T-helper 17 cell (primary cell): ENCODE results near the gene FOXP4. TPM values are rescaled to one million over a fixed set of nuclear protein-coding genes. Genes with fewer than 3 reads are reported as not detected.

Experiments
- ATAC-seq: fragments of 150-1000 bp; cut with Tn5 transposase; 2 replicates; pipeline ENCODE4 v1.10.0; 2021; ENCODE audit warnings: mild to moderate bottlenecking, moderate library complexity
- DNase-seq, 3 donors: peaks; one replicate each; pipeline versions ENCODE4 v3.0.0 to v3.0.0-alpha.2; 2020 to 2021
- H3K9me3 ChIP-seq: one replicate; pipeline ENCODE4 v1.7.0; 2013; ENCODE audit warnings: low read length, mild to moderate bottlenecking; ENCODE audit not compliant: control insufficient read depth, poor library complexity, severe bottlenecking
- H3K27ac Mint-ChIP-seq: one replicate; pipeline ENCODE4 v1.8.0; 2022; ENCODE audit warnings: mild to moderate bottlenecking, moderate library complexity, mixed read lengths
- H3K27me3 Mint-ChIP-seq: one replicate; pipeline ENCODE4 v1.8.0; 2022; ENCODE audit warnings: mixed read lengths
- H3K36me3 Mint-ChIP-seq: one replicate; pipeline ENCODE4 v1.8.0; 2022; ENCODE audit warnings: low read depth, mixed read lengths
- H3K4me1 Mint-ChIP-seq: one replicate; pipeline ENCODE4 v1.8.0; 2022; ENCODE audit warnings: mild to moderate bottlenecking, mixed read lengths
- H3K4me3 Mint-ChIP-seq: one replicate; pipeline ENCODE4 v1.8.0; 2022; ENCODE audit warnings: mild to moderate bottlenecking, moderate library complexity, mixed read lengths
- total RNA-seq, 4 donors: library from RNA in 2 of 4; stranded (reverse) in 2 of 4; gene quantifications; one replicate each; pipeline ENCODE4 v1.2.3 and lab custom pipeline; 2022 to 2026

Gene FOXP4
- total RNA-seq, 2 donors from 2014 or later = 7.5 to 10.6 TPM

GRCh38 chr6:41621367-41621766, 75.2 kb downstream of the FOXP4 start:
- Mint-ChIP-seq H3K4me1 (peaks cover 8% of the 10 kb centered on the region), H3K36me3 (no peaks in the 10 kb centered on the region), H3K4me3 (no peak overlapping the region), H3K27ac (no peak overlapping the region), H3K27me3 (peaks cover 28% of the 10 kb centered on the region)
- H3K9me3 ChIP-seq = no peaks in the 10 kb centered on the region
- ATAC-seq (no peak), DNase-seq (no peak)

- DNase-seq = no peak
- Mint-ChIP-seq H3K4me3 (no peak overlapping the region), H3K27ac (no peak overlapping the region), H3K4me1 (peaks cover 8% of the 10 kb centered on the region), H3K27me3 (peaks cover 28% of the 10 kb centered on the region), H3K36me3 (no peaks in the 10 kb centered on the region)
- no peaks in the 10 kb centered on the region for H3K9me3 ChIP-seq
- ATAC-seq = no peak
Observed at GRCh38 chr6:41621802-41622201, 75.6 kb downstream of the FOXP4 start.

GRCh38 chr6:41622206-41622988, 76.2 kb downstream of the FOXP4 start:
- H3K9me3 ChIP-seq = no peaks in the 10 kb centered on the region
- Mint-ChIP-seq H3K27me3 (peaks cover 30% of the 10 kb centered on the region), H3K36me3 (no peaks in the 10 kb centered on the region), H3K27ac (no peak overlapping the region), H3K4me1 (peaks cover 8% of the 10 kb centered on the region), H3K4me3 (no peak overlapping the region)
- DNase-seq (no peak), ATAC-seq (no peak)

- no peaks in the 10 kb centered on the region for H3K36me3 Mint-ChIP-seq
- no peak overlapping the region for H3K4me3 Mint-ChIP-seq
- H3K27me3 Mint-ChIP-seq = peaks cover 38% of the 10 kb centered on the region
- no peaks in the 10 kb centered on the region for H3K9me3 ChIP-seq
- peaks cover 8% of the 10 kb centered on the region for H3K4me1 Mint-ChIP-seq
- no peak overlapping the region for H3K27ac Mint-ChIP-seq
- DNase-seq (no peak), ATAC-seq (no peak)
Observed at GRCh38 chr6:41623330-41623729, 77.1 kb downstream of the FOXP4 start.

- H3K9me3 ChIP-seq = no peaks in the 10 kb centered on the region
- Mint-ChIP-seq H3K36me3 (no peaks in the 10 kb centered on the region), H3K27ac (no peak overlapping the region), H3K4me1 (peaks cover 5% of the 10 kb centered on the region), H3K27me3 (peaks cover 34% of the 10 kb centered on the region), H3K4me3 (no peak overlapping the region)
- DNase-seq (no peak), ATAC-seq (no peak)
Observed at GRCh38 chr6:41624621-41625380, 78.6 kb downstream of the FOXP4 start.

- Mint-ChIP-seq H3K27ac (no peak overlapping the region), H3K4me3 (no peak overlapping the region), H3K36me3 (no peaks in the 10 kb centered on the region), H3K27me3 (peaks cover 39% of the 10 kb centered on the region), H3K4me1 (peaks cover 5% of the 10 kb centered on the region)
- H3K9me3 ChIP-seq = no peaks in the 10 kb centered on the region
- DNase-seq = no peak
- no peak for ATAC-seq
Observed at GRCh38 chr6:41625442-41625841, 79.3 kb downstream of the FOXP4 start.

- H3K4me1 Mint-ChIP-seq = peaks cover 5% of the 10 kb centered on the region
- ATAC-seq = no peak
Observed at GRCh38 chr6:41626022-41626421, 79.8 kb downstream of the FOXP4 start.

GRCh38 chr6:41626917-41627316, 80.7 kb downstream of the FOXP4 start:
- H3K4me3 Mint-ChIP-seq = no peak overlapping the region
- no peak overlapping the region for H3K27ac Mint-ChIP-seq
- no peaks in the 10 kb centered on the region for H3K9me3 ChIP-seq
- H3K36me3 Mint-ChIP-seq = no peaks in the 10 kb centered on the region
- peaks cover 54% of the 10 kb centered on the region for H3K27me3 Mint-ChIP-seq
- peaks cover 5% of the 10 kb centered on the region for H3K4me1 Mint-ChIP-seq
- DNase-seq (no peak), ATAC-seq (no peak)

More at GRCh38 chr6:41626022-41626421, 79.8 kb downstream of the FOXP4 start:
- no peaks in the 10 kb centered on the region for H3K9me3 ChIP-seq
- no peak overlapping the region for H3K4me3 Mint-ChIP-seq
- H3K27ac Mint-ChIP-seq = no peak overlapping the region
- no peak for DNase-seq
- peaks cover 45% of the 10 kb centered on the region for H3K27me3 Mint-ChIP-seq
- no peaks in the 10 kb centered on the region for H3K36me3 Mint-ChIP-seq

- H3K9me3 ChIP-seq = no peaks in the 10 kb centered on the region
- H3K4me3 Mint-ChIP-seq = no peak overlapping the region
- peaks cover 48% of the 10 kb centered on the region for H3K27me3 Mint-ChIP-seq
- no peak overlapping the region for H3K27ac Mint-ChIP-seq
- no peak for ATAC-seq
- H3K4me1 Mint-ChIP-seq = peaks cover 5% of the 10 kb centered on the region
- no peaks in the 10 kb centered on the region for H3K36me3 Mint-ChIP-seq
- DNase-seq = no peak
Observed at GRCh38 chr6:41629128-41629527, 82.9 kb downstream of the FOXP4 start.

- H3K4me1 Mint-ChIP-seq = peaks cover 5% of the 10 kb centered on the region
- ATAC-seq (no peak), DNase-seq (no peak)
- H3K4me3 Mint-ChIP-seq = no peak overlapping the region
- H3K27me3 Mint-ChIP-seq = peaks cover 57% of the 10 kb centered on the region
- no peaks in the 10 kb centered on the region for H3K36me3 Mint-ChIP-seq
- H3K9me3 ChIP-seq = no peaks in the 10 kb centered on the region
- H3K27ac Mint-ChIP-seq = no peak overlapping the region
Observed at GRCh38 chr6:41630069-41630468, 83.9 kb downstream of the FOXP4 start.

- no peaks in the 10 kb centered on the region for H3K9me3 ChIP-seq
- Mint-ChIP-seq H3K4me1 (no peaks in the 10 kb centered on the region), H3K4me3 (no peak overlapping the region), H3K36me3 (peaks cover 2% of the 10 kb centered on the region), H3K27me3 (peaks cover 66% of the 10 kb centered on the region), H3K27ac (no peak overlapping the region)
- DNase-seq (no peak), ATAC-seq (no peak)
Observed at GRCh38 chr6:41630946-41631345, 84.8 kb downstream of the FOXP4 start.

- no peaks in the 10 kb centered on the region for H3K9me3 ChIP-seq
- H3K4me1 Mint-ChIP-seq = peaks cover 6% of the 10 kb centered on the region
- no peak for DNase-seq
- no peak overlapping the region for H3K4me3 Mint-ChIP-seq
- H3K27me3 Mint-ChIP-seq = peaks cover 71% of the 10 kb centered on the region
- H3K36me3 Mint-ChIP-seq = peaks cover 5% of the 10 kb centered on the region
- no peak overlapping the region for H3K27ac Mint-ChIP-seq
- ATAC-seq = no peak
Observed at GRCh38 chr6:41633056-41633634, 87.0 kb downstream of the FOXP4 start.

GRCh38 chr6:41634657-41635056, 88.5 kb downstream of the FOXP4 start:
- peaks cover 74% of the 10 kb centered on the region for H3K27me3 Mint-ChIP-seq
- H3K4me3 Mint-ChIP-seq = no peak overlapping the region
- no peak overlapping the region for H3K27ac Mint-ChIP-seq
- ATAC-seq (no peak), DNase-seq (no peak)
- peaks cover 9% of the 10 kb centered on the region for H3K4me1 Mint-ChIP-seq
- no peaks in the 10 kb centered on the region for H3K9me3 ChIP-seq
- H3K36me3 Mint-ChIP-seq = peaks cover 5% of the 10 kb centered on the region
